ENCODE data around the gene CD84. TPM values are rescaled to one million over a fixed set of nuclear protein-coding genes. Genes with fewer than 3 reads are reported as not detected.
"Not testable (repeated sequence)": the region's sequence is repeated elsewhere in the genome, so short reads cannot be mapped to it uniquely, and the experiment has no call there.

CD84 gene
- total and polyA plus RNA-seq, 2 experiments from 2014 or later, result not detected

DNA sequence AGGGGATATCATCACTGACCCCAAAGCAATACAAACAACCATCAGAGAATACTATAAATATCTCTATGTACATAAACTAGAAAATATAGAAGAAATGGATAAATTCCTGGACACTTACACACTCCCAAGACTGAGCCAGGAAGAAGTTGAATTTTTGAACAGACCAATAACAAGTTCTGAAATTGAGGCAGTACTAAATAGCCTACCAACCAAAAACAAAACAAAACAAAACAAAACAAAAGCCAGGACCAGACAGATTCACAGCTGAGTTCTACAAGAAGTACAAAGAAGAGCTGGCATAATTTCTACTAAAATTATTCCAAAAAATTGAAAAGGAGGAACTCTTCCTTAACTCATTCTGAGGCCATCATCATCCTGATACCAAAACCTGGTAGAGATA lies 18.5 kb downstream of the CD84 start:
- Histone ChIP-seq H3K4me3 (no peak overlapping the region), H3K27me3 (no peaks in the 10 kb centered on the region), H3K27ac (no peak overlapping the region), H3K36me3 (no peaks in the 10 kb centered on the region), H3K9me3 (ENCODE audit: low read depth) (no peaks in the 10 kb centered on the region), H3K4me1 (ENCODE audit: low read depth) (no peaks in the 10 kb centered on the region)
- DNase-seq (ENCODE audit: low read depth in 1 of 2, low spot score in 1 of 2), result no peak
- TF ChIP-seq, protein P1, sequence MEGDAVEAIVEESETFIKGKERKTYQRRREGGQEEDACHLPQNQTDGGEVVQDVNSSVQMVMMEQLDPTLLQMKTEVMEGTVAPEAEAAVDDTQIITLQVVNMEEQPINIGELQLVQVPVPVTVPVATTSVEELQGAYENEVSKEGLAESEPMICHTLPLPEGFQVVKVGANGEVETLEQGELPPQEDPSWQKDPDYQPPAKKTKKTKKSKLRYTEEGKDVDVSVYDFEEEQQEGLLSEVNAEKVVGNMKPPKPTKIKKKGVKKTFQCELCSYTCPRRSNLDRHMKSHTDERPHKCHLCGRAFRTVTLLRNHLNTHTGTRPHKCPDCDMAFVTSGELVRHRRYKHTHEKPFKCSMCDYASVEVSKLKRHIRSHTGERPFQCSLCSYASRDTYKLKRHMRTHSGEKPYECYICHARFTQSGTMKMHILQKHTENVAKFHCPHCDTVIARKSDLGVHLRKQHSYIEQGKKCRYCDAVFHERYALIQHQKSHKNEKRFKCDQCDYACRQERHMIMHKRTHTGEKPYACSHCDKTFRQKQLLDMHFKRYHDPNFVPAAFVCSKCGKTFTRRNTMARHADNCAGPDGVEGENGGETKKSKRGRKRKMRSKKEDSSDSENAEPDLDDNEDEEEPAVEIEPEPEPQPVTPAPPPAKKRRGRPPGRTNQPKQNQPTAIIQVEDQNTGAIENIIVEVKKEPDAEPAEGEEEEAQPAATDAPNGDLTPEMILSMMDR (IDR thresholded peaks at IDR 0.05; ENCODE audit: low read depth, low read length), result no peak

DNA sequence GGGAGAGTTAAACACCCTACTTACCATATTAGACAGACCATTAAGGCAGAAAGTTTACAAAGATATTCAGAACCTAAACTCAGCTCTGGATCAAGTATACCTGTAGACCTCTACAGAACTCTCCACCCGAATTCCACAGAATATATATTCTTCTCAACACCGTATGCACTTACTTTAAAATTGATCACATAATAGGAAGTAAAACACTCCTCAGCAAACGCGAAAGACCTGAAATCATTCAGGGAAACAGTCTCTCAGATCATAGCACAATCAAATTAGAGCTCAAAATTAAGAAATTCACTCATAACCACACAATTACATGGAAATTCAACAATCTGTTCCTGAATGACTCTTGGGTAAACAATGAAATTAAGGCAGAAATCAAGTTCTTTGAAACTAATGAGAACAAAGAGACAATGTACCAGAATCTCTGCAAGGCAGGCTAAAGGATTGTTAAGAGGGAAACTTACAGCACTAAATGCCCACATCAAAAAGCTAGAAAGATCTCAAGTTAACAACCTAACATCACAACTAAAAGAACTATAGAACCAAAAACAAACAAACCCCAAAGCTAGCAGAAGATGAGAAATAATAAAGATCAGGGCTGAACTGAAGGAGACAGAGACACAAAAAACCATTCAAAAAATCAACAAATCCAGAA lies 19.1 kb downstream of the CD84 start:
- no peak overlapping the region for H3K4me3 ChIP-seq
- no peaks in the 10 kb centered on the region for H3K4me1 ChIP-seq (ENCODE audit: low read depth)
- TF ChIP-seq, protein P1 (IDR thresholded peaks at IDR 0.05; ENCODE audit: low read depth, low read length), result no peak
- H3K27ac ChIP-seq, result no peak overlapping the region
- H3K9me3 ChIP-seq (ENCODE audit: low read depth), result no peaks in the 10 kb centered on the region
- H3K27me3 ChIP-seq, result no peaks in the 10 kb centered on the region
- H3K36me3 ChIP-seq, result no peaks in the 10 kb centered on the region
- no peak for DNase-seq (ENCODE audit: low read depth in 1 of 2, low spot score in 1 of 2)

GRCh38 chr1:160559437-160559836 lies 19.9 kb downstream of the CD84 start:
- not testable (repeated sequence) for H3K4me3 ChIP-seq; H3K4me1 ChIP-seq (ENCODE audit: low read depth); DNase-seq (ENCODE audit: low read depth in 1 of 2, low spot score in 1 of 2)

DNA sequence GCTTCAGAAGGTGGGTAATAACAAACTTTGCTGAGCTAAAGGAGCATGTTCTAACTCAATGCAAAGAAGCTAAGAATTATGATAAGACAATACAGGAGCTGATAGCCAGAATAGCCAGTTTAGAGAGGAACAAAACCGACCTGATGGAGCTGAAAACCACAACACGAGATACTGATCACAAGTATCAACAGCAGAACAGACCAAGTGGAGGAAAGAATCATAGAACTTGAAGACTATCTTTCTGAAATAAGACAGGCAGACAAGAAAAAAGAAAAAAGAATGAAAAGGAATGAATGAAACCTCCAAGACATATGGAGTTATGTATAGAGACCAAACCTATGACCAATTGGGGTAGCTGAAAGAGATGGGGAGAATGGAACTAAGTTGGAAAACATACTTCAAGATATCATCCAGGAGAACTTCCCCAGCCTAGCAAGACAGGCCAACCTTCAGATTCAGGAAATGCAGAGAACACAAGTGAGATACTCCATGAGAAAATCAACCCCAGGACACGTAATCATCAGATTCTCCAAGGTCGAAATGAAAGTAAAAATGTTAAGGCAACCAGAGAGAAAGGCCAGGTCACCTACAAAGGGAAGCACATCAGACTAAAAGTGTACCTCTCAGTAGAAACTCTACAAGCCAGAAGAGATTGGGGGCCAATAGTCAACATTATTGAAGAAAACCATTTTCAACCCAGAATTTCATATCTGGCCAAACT lies 20.5 kb downstream of the CD84 start:
- Histone ChIP-seq H3K4me1 (ENCODE audit: low read depth) (no peaks in the 10 kb centered on the region), H3K9me3 (ENCODE audit: low read depth) (no peaks in the 10 kb centered on the region), H3K27ac (no peak overlapping the region), H3K4me3 (no peak overlapping the region), H3K36me3 (no peaks in the 10 kb centered on the region), H3K27me3 (no peaks in the 10 kb centered on the region)
- TF ChIP-seq, protein P1 (IDR thresholded peaks at IDR 0.05; ENCODE audit: low read depth, low read length), result no peak
- DNase-seq (ENCODE audit: low read depth in 1 of 2, low spot score in 1 of 2), result no peak

More at GRCh38 chr1:160559437-160559836, 19.9 kb downstream of the CD84 start:
- H3K27ac ChIP-seq; H3K9me3 ChIP-seq (ENCODE audit: low read depth); H3K27me3 ChIP-seq; H3K36me3 ChIP-seq: not testable (repeated sequence)

- Histone ChIP-seq H3K9me3 (ENCODE audit: low read depth) (no peaks in the 10 kb centered on the region), H3K4me1 (ENCODE audit: low read depth) (peaks cover 4% of the 10 kb centered on the region), H3K27ac (no peak overlapping the region), H3K27me3 (no peaks in the 10 kb centered on the region), H3K4me3 (no peak overlapping the region), H3K36me3 (no peaks in the 10 kb centered on the region)
- no peak for DNase-seq (ENCODE audit: low read depth in 1 of 2, low spot score in 1 of 2)
- TF ChIP-seq, protein P1 (IDR thresholded peaks at IDR 0.05; ENCODE audit: low read depth, low read length), result no peak
Measured at GRCh38 chr1:160553778-160554177, 25.5 kb downstream of the CD84 start.

- H3K27me3 ChIP-seq, result no peaks in the 10 kb centered on the region
- DNase-seq (ENCODE audit: low read depth in 1 of 2, low spot score in 1 of 2), result no peak
- TF ChIP-seq, protein P1 (IDR thresholded peaks at IDR 0.05; ENCODE audit: low read depth, low read length), result no peak
- H3K4me3 ChIP-seq, result no peak overlapping the region
- no peak overlapping the region for H3K27ac ChIP-seq
- no peaks in the 10 kb centered on the region for H3K9me3 ChIP-seq (ENCODE audit: low read depth)
- H3K36me3 ChIP-seq, result no peaks in the 10 kb centered on the region
- peaks cover 5% of the 10 kb centered on the region for H3K4me1 ChIP-seq (ENCODE audit: low read depth)
Measured at GRCh38 chr1:160552425-160552824, 26.9 kb downstream of the CD84 start.

Measured in cardiac muscle cell (in vitro differentiated cells and primary cell).